HuH-7.5 (cell line): ENCODE measurements around the gene RFX3.

ENCODE experiments used
- DNase-seq: peaks from one replicate; pipeline ENCODE4 v3.0.0; 2011; ENCODE audit warnings: low spot score

Gene RFX3

DNA sequence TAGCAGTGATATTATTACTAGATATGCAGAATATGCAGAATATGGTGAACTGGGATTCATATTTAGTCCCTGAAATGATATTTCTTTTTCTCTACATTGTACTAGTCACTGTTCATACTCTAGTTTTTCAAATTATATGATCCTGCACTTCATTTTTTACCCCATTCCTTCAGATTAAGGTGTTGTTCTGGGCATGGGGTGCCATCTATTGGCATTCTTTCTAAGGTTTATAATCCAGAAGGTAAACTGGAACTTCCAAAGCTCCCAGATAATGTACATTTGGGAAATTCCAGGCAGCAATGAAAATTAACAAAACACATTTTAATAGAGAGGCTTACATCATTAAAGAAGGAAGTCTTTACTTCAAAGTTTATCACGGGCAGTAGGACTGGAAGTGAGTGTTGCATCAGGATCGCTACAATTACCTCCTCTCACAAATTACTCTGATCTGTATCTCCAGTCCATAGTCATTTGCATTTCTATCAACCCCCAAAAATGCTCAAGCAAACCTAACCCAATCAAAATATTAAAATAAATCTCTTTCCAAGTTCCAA is 12.5 kb downstream of the RFX3 start:
- DNase-seq, result no peak

DNA sequence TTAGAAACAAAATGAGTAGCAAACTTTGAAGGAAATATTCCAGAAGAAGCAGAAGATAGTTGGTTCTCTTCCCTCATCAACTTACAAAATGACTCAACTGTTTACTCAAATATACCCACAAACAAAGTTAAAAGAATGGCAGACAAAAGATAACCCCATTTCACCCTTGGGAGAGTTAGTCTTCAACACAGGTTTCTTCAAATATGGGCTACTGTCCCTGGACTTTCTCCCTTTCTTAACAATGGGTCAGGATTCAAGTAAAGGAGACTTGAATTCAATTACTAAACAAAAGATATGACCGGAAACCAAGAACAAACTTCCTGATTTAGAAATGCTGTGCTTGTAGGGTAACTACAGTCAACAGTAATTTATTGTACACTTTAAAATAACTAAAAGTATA is 14.2 kb downstream of the RFX3 start:
- no peak for DNase-seq

DNA sequence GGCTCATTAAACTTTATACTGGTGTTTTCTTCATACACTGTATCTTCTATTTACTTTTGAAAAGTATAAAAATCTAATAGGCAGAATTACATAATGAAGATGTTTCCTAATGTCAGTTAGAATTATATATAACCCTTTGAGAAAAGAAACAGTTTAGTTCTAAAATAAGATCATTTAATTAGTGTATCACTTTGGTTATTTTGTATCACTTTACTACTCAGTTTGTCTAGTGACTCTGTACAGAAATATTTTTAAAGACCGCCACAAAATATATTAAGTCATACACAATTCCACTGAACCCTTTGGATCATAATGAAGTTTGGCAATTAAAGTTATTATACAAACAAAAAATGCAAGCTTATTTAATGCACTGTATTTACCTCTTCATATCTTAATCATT is 15.0 kb downstream of the RFX3 start:
- DNase-seq, result no peak

DNA sequence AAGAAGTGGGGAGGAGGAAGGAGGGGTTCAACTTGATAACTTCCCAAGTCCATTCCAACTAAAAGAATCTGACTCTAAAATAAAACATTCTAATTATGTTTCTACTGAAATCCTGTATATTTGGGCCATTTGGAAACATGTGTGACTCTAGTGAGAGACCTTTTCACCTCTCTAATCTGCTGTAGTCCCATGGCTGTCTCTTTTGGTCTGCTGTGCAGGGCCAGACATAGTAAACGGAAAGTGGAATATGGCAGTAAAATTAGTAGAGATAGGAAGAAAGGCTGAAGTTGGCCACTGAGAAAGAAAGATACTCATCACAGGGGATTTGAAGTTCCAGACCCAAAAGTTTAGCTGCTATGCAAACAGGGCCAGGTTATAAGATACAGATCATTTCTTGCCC is 15.9 kb downstream of the RFX3 start:
- no peak for DNase-seq

DNA sequence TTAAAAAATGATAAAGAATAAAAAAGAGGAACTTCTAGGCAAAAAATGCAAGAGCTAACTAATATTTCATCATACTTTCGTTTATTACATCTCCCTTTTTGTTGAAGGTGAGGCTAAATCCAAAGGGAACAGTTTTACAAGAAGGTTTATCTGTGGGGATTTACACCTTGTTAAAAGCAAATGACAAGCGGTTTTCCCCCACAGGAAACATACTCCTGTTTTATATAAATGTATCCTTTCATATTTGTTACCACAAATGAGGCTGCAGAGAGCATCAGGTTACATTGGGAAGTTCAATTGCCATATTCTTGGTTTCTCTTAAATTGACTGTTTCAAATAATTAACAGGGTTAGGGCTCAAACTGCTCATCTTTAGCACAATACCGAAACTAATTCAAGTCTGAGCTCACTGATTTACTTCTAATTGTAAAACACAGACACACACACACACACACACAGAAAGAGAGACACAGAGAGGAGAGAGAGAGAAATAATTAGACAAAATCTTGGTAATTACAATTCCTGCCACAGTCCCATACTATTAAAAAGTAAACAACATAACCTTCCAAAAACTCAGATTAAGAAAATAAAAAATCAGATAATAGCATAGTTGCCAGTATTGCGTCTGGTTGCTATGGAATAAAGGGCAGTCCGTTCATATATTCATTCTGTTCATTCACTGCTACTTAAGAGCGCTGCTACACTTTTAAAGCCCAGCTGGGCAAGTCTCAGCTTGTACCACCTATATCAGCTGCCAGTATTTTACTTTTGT is 17.1 kb downstream of the RFX3 start:
- no peak for DNase-seq

DNA sequence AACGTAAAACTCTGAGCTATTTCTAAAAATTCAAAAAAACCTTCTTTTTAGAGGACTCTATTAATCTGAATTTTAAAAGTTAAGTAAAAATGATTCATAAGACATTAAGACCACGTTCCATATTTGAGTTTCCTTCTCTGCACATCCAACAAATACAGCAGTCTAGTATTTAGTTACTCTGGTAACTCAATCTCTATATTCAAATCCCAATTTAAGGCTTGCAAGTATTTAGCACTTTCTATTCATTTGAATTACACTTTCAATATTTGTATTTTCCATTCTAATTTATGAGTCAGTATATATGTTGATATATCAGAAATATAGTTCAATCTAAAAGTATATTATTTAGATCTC is 17.7 kb downstream of the RFX3 start:
- no peak for DNase-seq

DNA sequence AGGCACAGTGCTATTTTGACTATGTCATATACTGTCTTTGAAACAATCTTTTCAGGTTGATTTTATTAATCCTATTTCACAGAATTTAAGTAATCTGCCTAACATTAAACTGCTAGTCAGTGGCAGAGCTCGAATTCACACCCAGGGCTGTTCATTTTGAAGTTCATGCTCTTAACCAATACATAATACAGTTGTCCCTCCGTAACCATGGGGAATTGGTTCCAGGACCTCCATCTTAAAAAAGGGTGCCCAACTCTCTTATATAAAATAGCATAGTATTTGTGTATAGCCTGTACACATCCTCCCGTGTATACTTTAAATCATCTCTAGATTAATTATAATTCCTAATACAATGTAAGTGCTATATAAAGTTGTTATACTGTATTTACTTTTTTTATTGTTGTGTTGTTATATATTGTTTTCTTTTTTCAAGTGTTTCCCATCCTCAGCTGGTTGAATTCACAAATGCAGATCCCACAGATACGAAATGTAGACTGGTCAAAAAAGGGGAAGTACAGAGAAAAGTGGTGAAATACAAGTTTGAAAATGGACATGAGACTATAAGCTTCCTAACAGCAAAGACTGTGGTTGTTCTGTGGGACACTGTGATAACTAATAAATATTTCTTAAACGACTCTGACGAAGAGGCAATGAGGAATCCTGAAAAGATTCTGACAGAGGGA is 18.3 kb downstream of the RFX3 start:
- no peak for DNase-seq

DNA sequence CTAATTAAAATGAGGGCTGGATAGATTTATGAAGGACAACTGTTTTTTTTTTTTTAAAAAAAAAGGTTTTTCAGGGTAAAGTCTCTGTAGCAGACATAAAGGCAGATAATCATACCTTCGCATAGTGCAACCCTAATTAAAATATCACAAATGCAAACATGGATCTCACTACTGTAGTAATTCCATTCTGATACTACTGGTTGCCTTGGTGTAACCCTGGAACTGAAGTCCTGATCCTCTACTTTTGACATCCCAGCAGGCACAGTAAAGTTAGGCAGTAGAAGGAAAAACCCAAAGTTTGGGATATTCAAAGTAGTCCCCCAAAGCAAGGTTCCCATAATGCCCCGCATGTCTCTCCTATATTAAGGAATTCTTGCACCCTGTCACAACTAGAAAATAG is 19.6 kb downstream of the RFX3 start:
- DNase-seq, result no peak

DNA sequence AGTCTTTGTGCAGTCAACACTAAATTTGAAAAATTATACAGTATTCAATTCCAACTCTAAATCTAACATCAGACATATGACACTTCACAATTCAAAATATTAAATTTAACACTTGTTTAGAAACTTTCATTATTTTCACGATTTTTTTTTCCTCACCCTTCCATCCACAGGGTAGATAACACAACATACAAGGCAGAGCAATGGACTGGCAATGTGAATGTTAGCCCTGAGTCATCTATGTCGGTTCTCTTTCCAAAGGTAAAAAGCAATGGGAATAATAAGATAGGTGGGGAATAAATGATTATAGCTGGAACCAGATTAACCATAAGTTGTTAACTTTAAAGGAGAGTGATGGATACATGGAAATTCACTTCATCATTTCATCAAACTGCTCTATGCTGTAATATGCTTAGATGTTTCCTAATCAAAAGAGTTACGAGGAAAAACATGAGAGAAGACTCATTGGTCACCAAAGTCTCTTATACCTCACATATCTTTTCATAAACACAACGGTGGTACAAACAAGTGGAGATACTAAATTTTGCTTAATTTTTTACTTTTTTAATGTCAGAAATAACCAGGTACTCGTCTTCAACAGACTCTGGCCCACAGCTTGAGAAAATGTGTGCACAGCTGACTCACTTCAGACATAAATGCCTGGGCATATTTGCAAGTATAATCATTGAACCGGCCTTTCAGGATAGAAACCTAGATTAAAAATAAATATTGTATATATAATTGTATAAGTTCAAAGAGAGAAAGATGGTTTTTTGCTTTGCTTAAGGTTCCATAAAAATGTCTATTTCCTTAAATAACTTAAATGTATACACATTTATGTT is 23.0 kb downstream of the RFX3 start:
- no peak for DNase-seq

DNA sequence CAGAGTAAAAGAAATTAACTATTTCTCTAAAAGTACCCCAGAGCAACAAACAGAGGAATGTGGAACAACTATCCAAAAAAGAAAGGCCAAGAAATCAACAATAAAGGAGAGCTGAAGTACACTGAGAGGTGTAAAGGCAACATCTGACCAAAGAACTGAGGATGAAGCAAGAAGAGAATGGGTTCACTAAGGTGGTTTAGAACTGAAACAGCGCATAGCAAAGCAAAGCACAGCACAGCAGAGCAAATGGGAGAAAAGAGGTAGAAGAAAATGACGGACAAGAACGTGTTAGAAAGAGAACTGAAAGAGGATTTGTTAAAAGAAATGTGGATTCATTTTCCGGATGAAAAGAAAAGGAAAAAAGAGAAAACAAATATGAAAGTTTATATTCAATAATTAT is 25.8 kb downstream of the RFX3 start:
- no peak for DNase-seq

DNA sequence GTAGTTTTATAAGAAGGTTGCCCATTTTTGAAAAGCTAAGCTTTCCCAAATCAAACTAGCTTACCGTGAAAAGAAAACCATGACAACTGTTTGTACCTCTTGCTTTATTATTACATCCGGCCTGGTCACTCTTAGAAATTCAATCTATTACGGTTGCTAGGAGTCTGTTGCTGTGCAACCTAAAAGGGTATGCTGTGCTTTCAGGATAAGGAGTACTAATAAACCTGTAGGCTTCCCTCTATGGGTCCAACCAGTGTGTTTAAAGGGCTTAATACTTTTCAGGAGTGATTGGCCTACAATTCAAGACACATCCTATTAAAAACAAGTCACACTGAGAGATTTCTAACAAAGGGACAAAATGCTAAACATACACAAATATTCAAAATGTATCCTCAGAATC is 27.1 kb downstream of the RFX3 start:
- no peak for DNase-seq

DNA sequence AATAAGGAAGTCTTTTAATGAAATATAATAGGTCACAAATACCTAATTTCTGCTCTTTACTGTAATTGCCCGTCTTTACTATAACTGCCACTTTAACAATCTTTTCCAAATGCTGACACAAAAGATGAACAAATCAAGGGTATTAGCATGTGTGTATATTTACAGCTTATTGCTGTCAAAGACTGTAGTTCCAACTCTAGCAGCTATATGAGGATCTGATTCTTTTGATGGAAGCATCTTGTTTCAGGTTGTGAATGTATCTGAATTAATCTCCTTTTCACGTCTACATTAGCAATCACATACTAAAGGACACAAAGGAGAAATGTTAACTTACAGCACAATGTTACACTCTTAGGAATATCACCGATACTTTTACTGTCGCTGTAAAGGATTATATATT is 27.9 kb downstream of the RFX3 start:
- DNase-seq, result no peak

DNA sequence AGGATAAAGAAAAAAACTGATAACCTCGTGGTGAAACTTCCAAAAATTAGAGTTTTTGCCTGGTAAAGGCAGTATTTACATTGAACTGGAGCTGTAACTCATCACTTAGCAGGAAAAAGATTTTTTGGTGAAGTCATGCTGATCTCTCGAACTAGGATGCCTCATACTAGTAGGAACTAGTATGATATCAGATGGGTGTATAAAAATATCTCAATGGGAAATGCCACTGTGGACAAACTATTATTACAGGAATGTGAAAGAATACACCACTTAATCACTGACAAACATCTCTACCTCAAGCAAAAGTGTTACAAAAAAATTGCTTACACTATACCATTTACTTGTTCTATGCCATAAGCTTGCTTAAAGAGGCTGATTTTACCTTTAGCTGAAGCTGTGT is 28.4 kb downstream of the RFX3 start:
- no peak for DNase-seq

DNA sequence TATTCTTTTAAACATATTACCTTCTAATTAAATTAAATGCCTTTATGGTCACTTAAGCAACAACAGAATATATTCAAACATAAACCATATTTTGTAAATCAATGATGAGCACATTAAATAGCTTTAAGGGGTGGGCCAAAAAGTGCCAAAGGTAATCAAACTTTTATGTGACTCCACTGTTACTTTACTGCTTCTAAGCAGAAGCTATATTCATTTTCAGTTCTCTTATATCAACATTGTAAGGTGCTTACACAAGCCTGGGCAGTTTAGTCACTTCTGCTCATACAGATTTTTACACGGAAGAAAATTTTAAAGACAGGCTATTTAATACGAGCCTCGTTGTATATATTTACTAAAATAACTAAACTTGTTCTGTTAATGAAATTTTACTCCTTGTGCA is 29.9 kb downstream of the RFX3 start:
- no peak for DNase-seq

DNA sequence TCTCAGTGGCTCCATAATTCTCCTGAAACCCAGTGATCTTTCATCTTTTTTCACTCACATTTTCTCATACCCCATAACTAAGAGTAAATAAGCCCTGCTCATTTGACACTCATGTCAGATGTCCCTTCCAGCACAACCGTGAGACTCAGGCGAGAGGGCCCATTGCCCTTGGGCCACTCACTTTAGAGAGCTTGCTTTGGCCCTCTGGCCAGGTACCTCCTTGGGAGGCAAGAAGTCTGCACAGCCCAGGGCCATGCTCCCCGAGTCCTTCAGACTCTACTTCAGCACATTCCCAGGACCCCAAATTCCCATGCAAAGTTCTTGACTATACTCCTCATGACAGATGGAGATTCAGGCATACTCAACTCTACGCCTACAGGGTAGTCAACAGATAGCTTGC is 33.6 kb downstream of the RFX3 start:
- no peak for DNase-seq

DNA sequence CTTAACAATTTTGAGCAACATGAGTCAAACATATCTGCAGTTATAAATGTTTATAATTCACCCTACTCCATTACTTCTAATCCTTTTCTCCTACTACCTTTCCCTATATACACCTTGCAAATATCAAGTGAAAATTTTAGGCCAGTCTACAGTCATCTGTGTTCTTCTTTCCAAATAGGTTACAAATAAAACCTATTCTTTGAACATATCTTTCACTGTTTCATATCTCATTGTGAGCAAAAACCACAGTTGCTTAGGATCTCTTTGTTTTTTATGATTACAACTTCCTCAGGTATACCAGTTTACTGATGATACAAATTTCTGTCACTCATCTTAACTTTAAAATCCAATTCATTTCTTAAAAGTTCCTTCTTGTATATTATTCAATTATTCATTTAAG is 34.4 kb downstream of the RFX3 start:
- no peak for DNase-seq

DNA sequence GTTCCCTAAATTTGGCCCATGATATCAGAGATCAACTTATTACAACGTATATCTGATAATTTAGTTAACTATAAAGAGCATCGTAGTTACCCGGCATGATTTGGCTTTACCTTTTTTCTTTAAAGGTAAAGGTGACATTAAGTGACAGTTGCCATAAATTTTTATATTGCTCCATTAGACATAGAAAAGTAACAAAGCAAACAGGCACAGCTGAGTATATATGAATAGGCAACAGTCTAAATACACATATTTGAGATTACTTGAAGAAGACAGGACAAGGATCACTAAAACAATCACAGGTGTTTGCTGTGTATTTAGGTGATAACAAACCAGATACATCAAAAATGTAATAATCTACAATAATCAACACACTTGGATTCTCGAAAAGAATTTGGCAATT is 34.8 kb downstream of the RFX3 start:
- no peak for DNase-seq

DNA sequence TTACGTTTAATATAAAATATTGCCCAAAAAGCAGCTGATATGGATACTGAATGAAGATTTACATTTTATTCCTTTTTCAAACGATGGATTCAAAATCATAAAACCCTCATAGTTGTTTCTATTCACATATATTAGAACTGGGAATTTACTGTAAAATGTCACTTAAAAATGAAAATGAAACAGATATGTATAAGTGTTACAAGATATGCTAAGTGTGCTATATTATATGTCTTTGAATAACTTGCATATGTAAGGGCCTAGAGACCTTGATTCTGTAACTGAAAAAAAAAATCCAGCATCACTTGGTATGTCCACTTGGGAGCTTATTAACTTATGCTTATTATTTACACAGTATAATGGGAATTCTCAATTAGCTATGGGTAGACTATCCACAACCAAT is 43.2 kb downstream of the RFX3 start:
- DNase-seq, result no peak

DNA sequence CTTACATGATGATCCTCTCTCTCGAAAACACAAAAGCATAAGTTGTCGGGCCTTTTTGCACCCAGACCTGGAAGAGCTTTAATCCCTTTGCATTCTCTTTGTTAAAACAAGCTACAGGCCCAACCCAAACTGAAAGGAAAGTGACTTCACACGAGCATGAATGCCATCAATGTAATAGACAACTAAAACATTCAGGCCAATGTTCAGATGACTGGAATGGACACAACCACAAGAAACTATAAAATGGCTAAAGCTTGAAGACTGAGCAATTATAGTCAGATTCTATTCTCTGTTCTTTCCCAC is 45.5 kb downstream of the RFX3 start:
- no peak for DNase-seq

DNA sequence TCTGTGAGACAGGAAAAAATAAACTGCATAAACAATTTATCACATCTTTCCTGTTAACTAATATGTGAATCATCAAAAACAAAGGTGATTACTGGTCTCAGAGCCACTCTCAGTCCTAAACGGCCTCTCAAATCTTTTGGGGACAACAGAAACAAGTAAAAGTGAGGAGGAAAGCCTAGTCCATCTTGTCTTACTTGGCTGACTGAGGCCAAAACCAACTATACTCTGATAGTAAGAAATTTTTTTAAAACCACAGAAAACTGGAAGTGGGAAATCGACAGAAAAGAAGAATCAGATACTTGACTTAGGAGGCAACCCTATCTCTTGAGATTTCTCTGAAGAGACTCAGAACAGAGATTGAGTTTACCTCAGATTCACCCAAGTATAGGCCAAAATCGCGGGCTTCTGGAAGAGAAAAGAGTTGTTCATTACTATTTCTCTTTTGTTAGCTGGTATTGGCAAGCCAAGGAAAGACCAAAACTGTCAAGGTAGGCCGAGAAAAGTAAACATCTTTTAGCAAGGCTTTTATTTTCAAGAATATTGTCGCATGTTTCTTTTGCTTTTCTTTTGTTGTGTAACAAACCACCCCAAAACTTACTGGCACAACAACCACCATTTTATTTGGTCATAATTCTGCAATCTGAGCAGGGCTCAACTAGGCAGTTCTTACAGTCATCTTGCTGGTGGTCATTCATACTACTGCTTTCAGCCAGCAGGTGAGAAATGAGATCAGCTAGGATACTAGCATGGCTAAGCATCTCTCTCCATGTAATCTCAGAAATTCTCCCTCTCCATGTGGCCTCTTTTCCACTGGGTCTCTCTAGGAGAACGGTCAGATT is 46.1 kb downstream of the RFX3 start:
- DNase-seq, result no peak

DNA sequence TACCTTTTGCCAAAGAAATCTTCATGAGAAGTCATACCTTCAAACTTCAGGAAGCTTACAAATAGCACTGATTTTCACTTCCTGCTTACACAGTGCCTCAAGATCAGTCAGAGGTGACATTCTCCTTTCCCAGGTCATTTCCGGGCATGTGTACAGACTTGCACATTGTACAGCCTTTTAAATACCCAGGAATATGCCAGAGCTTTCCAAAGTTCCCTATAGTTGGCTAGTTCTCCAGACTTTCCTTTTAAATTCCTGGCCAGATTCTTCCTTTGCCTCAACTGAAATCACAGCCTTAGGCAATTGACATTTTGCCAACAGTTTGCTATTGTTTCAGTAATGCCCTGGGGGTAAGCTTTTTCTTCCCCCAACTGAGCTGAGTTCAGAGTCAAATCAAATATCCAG is 47.2 kb downstream of the RFX3 start:
- no peak for DNase-seq

DNA sequence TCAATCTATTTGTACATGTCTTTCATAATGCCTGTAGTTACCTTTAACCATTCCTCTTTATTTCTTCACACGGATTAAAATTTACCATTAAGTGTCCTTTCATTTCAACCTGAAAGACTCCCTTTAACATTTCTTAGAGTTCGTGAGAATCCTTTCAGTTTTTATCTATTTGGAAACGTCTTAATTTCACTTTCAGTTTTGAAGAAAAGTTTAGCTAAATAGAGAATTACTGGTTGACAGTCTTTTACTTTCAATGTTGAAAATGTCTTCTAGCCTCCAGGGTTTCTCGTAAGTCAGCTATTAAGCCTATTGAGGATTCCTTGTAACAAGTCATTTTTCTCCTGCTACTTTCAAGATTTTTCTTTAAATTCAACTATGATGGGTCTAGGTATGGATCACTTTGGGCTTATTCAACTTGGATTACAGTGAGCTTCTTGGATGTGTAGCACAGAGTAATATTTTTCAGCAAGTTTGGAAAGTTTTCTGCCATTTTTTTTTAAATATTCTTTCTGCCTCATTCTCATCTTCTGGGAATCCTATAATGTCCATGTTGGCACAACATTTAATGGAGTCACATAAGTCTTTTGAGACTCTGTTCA is 48.5 kb downstream of the RFX3 start:
- DNase-seq, result no peak
